SU-DHL-6 (cell line): ENCODE results near the gene NHP2.

ENCODE experiments used
- EZH2phosphoT487 ChIP-seq: fragments of 200-600 bp; sonication (generic), shearing (Covaris generic); conservative IDR thresholded peaks from 2 replicates; pipeline ENCODE4 v1.6.1; 2018; ENCODE audit warnings: mild to moderate bottlenecking, antibody characterized with exemption, low read length, moderate library complexity, mixed read lengths
- TF ChIP-seq, protein P1 (sequence below): fragments of 200-600 bp; sonication (generic); IDR thresholded peaks from one replicate; pipeline ENCODE4 v1.5.1; 2017; ENCODE audit warnings: antibody characterized with exemption, mild to moderate bottlenecking, low read length, moderate library complexity; ENCODE audit not compliant: insufficient read depth, poor library complexity, severe bottlenecking

DNA sequence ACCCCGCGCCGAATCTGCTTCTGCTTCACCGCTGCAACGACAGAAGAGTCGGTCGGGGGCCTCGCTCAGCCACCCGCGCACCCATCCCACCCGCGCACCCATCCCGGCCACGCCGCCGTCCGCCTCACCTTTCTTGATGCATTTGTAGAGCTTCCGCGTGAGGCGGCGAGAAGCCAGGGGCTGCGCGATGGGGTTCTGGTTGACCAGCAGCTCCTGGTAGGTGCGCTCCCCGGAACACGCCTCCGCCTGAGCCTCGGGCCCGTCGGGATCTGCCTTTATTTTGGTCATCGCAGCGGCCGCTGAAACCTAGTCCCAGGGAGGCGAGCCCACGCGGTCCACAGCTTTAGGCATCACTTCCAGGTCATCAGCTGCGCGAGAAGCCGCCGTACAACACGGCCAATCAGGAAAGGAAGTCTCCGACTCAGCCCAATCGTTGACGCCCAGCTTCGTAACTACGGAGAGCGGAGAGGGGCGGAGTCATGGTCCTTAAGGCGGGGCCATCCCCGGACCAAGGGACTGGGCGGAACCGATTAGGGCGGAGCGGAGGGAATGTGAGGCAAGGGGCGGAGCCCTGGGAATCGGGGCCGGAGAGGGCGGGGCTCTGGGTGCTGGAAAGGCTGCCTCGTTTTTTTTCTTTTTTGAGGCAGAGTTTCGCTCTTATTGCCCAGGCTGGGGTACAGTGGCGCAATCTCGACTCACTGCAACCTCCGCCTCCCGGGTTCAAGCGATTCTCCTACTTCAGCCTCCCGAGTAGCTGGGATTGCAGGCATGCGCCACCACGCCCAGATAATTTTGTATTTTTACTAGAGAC is at the start of gene NHP2:
- TF ChIP-seq, protein P1, sequence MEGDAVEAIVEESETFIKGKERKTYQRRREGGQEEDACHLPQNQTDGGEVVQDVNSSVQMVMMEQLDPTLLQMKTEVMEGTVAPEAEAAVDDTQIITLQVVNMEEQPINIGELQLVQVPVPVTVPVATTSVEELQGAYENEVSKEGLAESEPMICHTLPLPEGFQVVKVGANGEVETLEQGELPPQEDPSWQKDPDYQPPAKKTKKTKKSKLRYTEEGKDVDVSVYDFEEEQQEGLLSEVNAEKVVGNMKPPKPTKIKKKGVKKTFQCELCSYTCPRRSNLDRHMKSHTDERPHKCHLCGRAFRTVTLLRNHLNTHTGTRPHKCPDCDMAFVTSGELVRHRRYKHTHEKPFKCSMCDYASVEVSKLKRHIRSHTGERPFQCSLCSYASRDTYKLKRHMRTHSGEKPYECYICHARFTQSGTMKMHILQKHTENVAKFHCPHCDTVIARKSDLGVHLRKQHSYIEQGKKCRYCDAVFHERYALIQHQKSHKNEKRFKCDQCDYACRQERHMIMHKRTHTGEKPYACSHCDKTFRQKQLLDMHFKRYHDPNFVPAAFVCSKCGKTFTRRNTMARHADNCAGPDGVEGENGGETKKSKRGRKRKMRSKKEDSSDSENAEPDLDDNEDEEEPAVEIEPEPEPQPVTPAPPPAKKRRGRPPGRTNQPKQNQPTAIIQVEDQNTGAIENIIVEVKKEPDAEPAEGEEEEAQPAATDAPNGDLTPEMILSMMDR = no peak
- TF ChIP-seq EZH2phosphoT487 = no peak
